IMR-90 (cell line): ENCODE measurements around the gene MAP2. TPM values are rescaled to one million over a fixed set of nuclear protein-coding genes. Genes with fewer than 3 reads are reported as not detected.
A peak's percentile ranks its signal among the peaks of the same experiment; 100 is the strongest.

Experiments
- ATAC-seq: fragments of 200-7000 bp; cut with Tn5 transposase; 2 replicates; pipeline ENCODE4 v1.9.1; 2020; ENCODE audit warnings: low read depth, mild to moderate bottlenecking, moderate library complexity
- BruUV-seq: library from RNA; stranded (reverse); fragments of 400-500 nt; replicated peaks from 2 replicates; lab custom pipeline; 2021; lab: Mats Ljungman, UMichigan
- CTCF ChIA-PET: fragments of 300-600 bp; formaldehyde crosslinking; extraction: SDS; loops from one replicate; lab custom pipeline; 2021; ENCODE audit warnings: antibody characterized with exemption; lab: Yijun Ruan, JAX
- POLR2A ChIA-PET: fragments of 300-600 bp; sonication (Branson Sonifier 250); formaldehyde crosslinking; loops from one replicate; lab custom pipeline; 2022; ENCODE audit warnings: antibody characterized with exemption; ENCODE audit not compliant: unreplicated experiment; lab: Charles Lee
- DNase-seq: peaks from one replicate; pipeline ENCODE4 v3.0.0; 2013
- H2AFZ ChIP-seq: replicated peaks from 2 replicates; pipeline ENCODE3; 2013; ENCODE audit warnings: low read length, mild to moderate bottlenecking; ENCODE audit not compliant: poor library complexity
- H2AK5ac ChIP-seq: 2 replicates; pipeline ENCODE4 v1.6.1; 2013; ENCODE audit warnings: low read depth, low read length, inconsistent platforms
- H2AK9ac ChIP-seq: replicated peaks from 2 replicates; pipeline ENCODE3; 2013; ENCODE audit warnings: mild to moderate bottlenecking, low read depth, low read length, moderate library complexity; ENCODE audit not compliant: poor library complexity
- H2BK120ac ChIP-seq: 2 replicates; pipeline ENCODE4 v1.6.1; 2013; ENCODE audit warnings: low read depth, low read length, inconsistent platforms
- H2BK15ac ChIP-seq: 3 replicates; pipeline ENCODE4 v1.6.1; 2013; ENCODE audit warnings: low read depth, low read length, inconsistent platforms
- H2BK20ac ChIP-seq: 2 replicates; pipeline ENCODE4 v1.6.1; 2013; ENCODE audit warnings: low read depth, mild to moderate bottlenecking, inconsistent platforms, low read length, moderate library complexity
- H2BK5ac ChIP-seq: 2 replicates; pipeline ENCODE4 v1.6.1; 2013; ENCODE audit warnings: mild to moderate bottlenecking, low read depth, low read length, inconsistent platforms; ENCODE audit not compliant: poor library complexity, severe bottlenecking
- H3K14ac ChIP-seq: replicated peaks from 2 replicates; pipeline ENCODE4 v1.6.1; 2013; ENCODE audit warnings: low read depth, low read length, inconsistent platforms
- H3K18ac ChIP-seq: 2 replicates; pipeline ENCODE4 v1.6.1; 2013; ENCODE audit warnings: low read depth, low read length, control low read depth
- H3K23ac ChIP-seq: 2 replicates; pipeline ENCODE4 v1.6.1; 2013; ENCODE audit warnings: low read depth, low read length, inconsistent platforms
- H3K27ac ChIP-seq: 2 replicates; pipeline ENCODE4 v1.5.1; 2013; ENCODE audit warnings: mild to moderate bottlenecking, control low read depth, low read length; ENCODE audit not compliant: insufficient read depth
- H3K27me3 ChIP-seq: 2 replicates; pipeline ENCODE4 v1.6.1; 2013; ENCODE audit warnings: low read length; ENCODE audit not compliant: control insufficient read depth, insufficient read depth
- H3K36me3 ChIP-seq: 2 replicates; pipeline ENCODE4 v1.6.1; 2013; ENCODE audit warnings: low read length, mixed read lengths; ENCODE audit not compliant: control insufficient read depth, insufficient read depth
- H3K4ac ChIP-seq: 2 replicates; pipeline ENCODE4 v1.6.1; 2013; ENCODE audit warnings: low read depth, low read length, inconsistent platforms
- H3K4me1 ChIP-seq: 2 replicates; pipeline ENCODE4 v1.6.1; 2013; ENCODE audit warnings: low read length, mixed read lengths; ENCODE audit not compliant: control insufficient read depth, insufficient read depth
- H3K4me2 ChIP-seq: 2 replicates; pipeline ENCODE4 v1.6.1; 2013; ENCODE audit warnings: low read depth, mild to moderate bottlenecking, control low read depth, low read length, moderate library complexity
- H3K4me3 ChIP-seq: 2 replicates; pipeline ENCODE4 v1.5.1; 2013; ENCODE audit warnings: low read depth, mild to moderate bottlenecking, control low read depth, low read length, moderate library complexity; ENCODE audit not compliant: insufficient read depth
- H3K56ac ChIP-seq: 2 replicates; pipeline ENCODE4 v1.6.1; 2013; ENCODE audit warnings: low read length, inconsistent platforms; ENCODE audit not compliant: insufficient read depth; ENCODE audit errors: extremely low read depth
- H3K79me1 ChIP-seq, 2 experiments: 2 replicates each; pipeline ENCODE4 v1.6.1; 2013; ENCODE audit warnings: low read length in 2 of 2, inconsistent platforms in 1 of 2, low read depth in 1 of 2
- H3K9ac ChIP-seq: 2 replicates; pipeline ENCODE4 v1.6.1; 2013; ENCODE audit warnings: low read depth, low read length, control low read depth
- H3K9me1 ChIP-seq: 2 replicates; pipeline ENCODE4 v1.6.1; 2013; ENCODE audit warnings: low read length, inconsistent platforms; ENCODE audit not compliant: insufficient read depth
- H3K9me3 ChIP-seq: 2 replicates; pipeline ENCODE4 v1.6.1; 2013; ENCODE audit warnings: low read length; ENCODE audit not compliant: control insufficient read depth, insufficient read depth
- H4K20me1 ChIP-seq: 2 replicates; pipeline ENCODE4 v1.6.1; 2013; ENCODE audit warnings: low read length, inconsistent platforms; ENCODE audit not compliant: insufficient read depth
- H4K5ac ChIP-seq: 2 replicates; pipeline ENCODE4 v1.6.1; 2013; ENCODE audit warnings: mild to moderate bottlenecking, low read depth, low read length, control low read depth
- H4K8ac ChIP-seq, 2 experiments: 2 replicates each; pipeline ENCODE4 v1.6.1; 2013; ENCODE audit warnings: low read depth in 2 of 2, low read length in 2 of 2, control low read depth in 1 of 2, inconsistent platforms in 1 of 2
- H4K91ac ChIP-seq: 2 replicates; pipeline ENCODE4 v1.6.1; 2013; ENCODE audit warnings: low read depth, low read length, inconsistent platforms; ENCODE audit not compliant: insufficient read depth
- CTCF ChIP-seq: conservative IDR thresholded peaks from 2 replicates; pipeline ENCODE4 v1.5.1; 2012; ENCODE audit warnings: mild to moderate bottlenecking, low read depth, low read length, improper control_type of control experiment
- MAFK ChIP-seq: IDR thresholded peaks from 2 replicates; pipeline ENCODE4 v1.6.1; 2012; ENCODE audit warnings: low read depth, low read length, improper control_type of control experiment
- POLR2A ChIP-seq: IDR thresholded peaks from 2 replicates; pipeline ENCODE4 v1.6.1; 2012; ENCODE audit warnings: mild to moderate bottlenecking, low read depth, low read length
- RAD21 ChIP-seq: IDR thresholded peaks from 2 replicates; pipeline ENCODE4 v1.6.1; 2012; ENCODE audit warnings: low read length, improper control_type of control experiment
- RCOR1 ChIP-seq: IDR thresholded peaks from 2 replicates; pipeline ENCODE4 v1.6.1; 2012; ENCODE audit warnings: mild to moderate bottlenecking, low read length, improper control_type of control experiment; ENCODE audit not compliant: insufficient replicate concordance
- SMC3 ChIP-seq: fragments of 150-350 bp; IDR thresholded peaks from 2 replicates; pipeline ENCODE4 v1.6.1; 2016; ENCODE audit warnings: low read depth, mild to moderate bottlenecking, antibody characterized with exemption, low read length, moderate library complexity
- WGBS, 2 experiments: methylation state at CpG; one replicate each; pipeline versions ENCODE4 v1.1.5 to v1.1.7; 2013; ENCODE audit warnings: missing lambda C conversion rate in 2 of 2; ENCODE audit not compliant: insufficient read length in 1 of 2; ENCODE audit errors: extremely low coverage in 2 of 2; 5-methylcytosine and 5-hydroxymethylcytosine counted together
- dilution Hi-C: fragments of 300-500 bp; cut with HindIII; formaldehyde crosslinking; loops from one replicate; pipeline ENCODE4 v1.14.3; 2018; ENCODE audit warnings: low sequenced_read_pairs; ENCODE audit not compliant: unreplicated experiment
- in situ Hi-C: fragments of 300-500 bp; cut with MboI; formaldehyde crosslinking; loops from 3 replicates; pipeline ENCODE4 v1.14.3; 2019; ENCODE audit warnings: low sequenced_read_pairs, inconsistent platforms, mixed read lengths
- intact Hi-C: fragments of 100-400 bp; cut with micrococcal nuclease; formaldehyde crosslinking; loops from 2 replicates; pipeline ENCODE4 v1.10.0; 2022
- polyA plus RNA-seq, 3 experiments: library from polyadenylated mRNA; depleted of rRNA; stranded (reverse); fragments of >200 nt; gene quantifications; 2 replicates each; pipeline ENCODE4 v1.2.3, GENCODE V29; 2012; ENCODE audit warnings: low replicate concordance in 1 of 3
- total RNA-seq: library from RNA; depleted of rRNA; stranded (reverse); fragments of >200 nt; gene quantifications from 2 replicates; pipeline ENCODE4 v1.2.3, GENCODE V29; 2012

Gene MAP2
- total and polyA plus RNA-seq, 2 of the 4 experiments (the other 2 are of a cell fraction), result 0.29 to 0.36 TPM

GRCh38 chr2:209425471-209426071, 1.7 kb downstream of the MAP2 start:
- H2BK20ac ChIP-seq, result no peak overlapping the region
- no peaks in the 10 kb centered on the region for H3K9me3 ChIP-seq
- no peaks in the 10 kb centered on the region for H4K20me1 ChIP-seq
- no peak overlapping the region for H3K4ac ChIP-seq
- H2BK5ac ChIP-seq, result no peak overlapping the region
- H2AFZ ChIP-seq, result no peak overlapping the region
- H4K5ac ChIP-seq, result no peak overlapping the region
- CTCF ChIA-PET, result interaction anchor here (0.7 to 2.6 kb wide), 4 partner anchors 8 to 91 kb away, joined by 3 to 10 read pairs (median 6); no protein-coding TSS in a partner anchor
- H3K4me1 ChIP-seq, result peaks cover 3% of the 10 kb centered on the region; the same call in 1 of the 2 replicates
- no peaks in the 10 kb centered on the region for H3K36me3 ChIP-seq
- H3K4me3 ChIP-seq, result no peak overlapping the region
- H4K8ac ChIP-seq, result no peak overlapping the region
- no peak overlapping the region for H3K4me2 ChIP-seq
- no peak overlapping the region for H3K9ac ChIP-seq
- POLR2A ChIA-PET, result no interaction called here
- no peaks in the 10 kb centered on the region for H3K9me1 ChIP-seq
- no peak overlapping the region for H3K18ac ChIP-seq
- DNase-seq, result peak; percentile 41
- no peak overlapping the region for H3K27ac ChIP-seq
- H3K56ac ChIP-seq, result no peak overlapping the region
- H4K91ac ChIP-seq, result no peak overlapping the region
- dilution Hi-C loops, result no loop called here
- no TSS peak for BruUV-seq
- no peaks in the 10 kb centered on the region for H3K27me3 ChIP-seq
- no peak for ATAC-seq
- intact Hi-C loops, result loop anchor here (1.0 to 2.0 kb wide), 5 partner anchors 91 to 773 kb away; no protein-coding TSS in a partner anchor
- H3K79me1 ChIP-seq, result no peaks in the 10 kb centered on the region
- in situ Hi-C loops, result loop anchor here (5.0 kb wide), 1 partner anchor 127 kb away; no protein-coding TSS in a partner anchor
- no CpG with 5 or more reads among the region's 2 CpGs for WGBS, 2 experiments
- no peak overlapping the region for H2AK5ac ChIP-seq
- no peak for TF ChIP-seq RCOR1
- no peak for TF ChIP-seq MAFK
- TF ChIP-seq SMC3, result peak; percentile 64
- TF ChIP-seq RAD21, result peak; percentile 66
- peak; percentile 65 for TF ChIP-seq CTCF
- TF ChIP-seq POLR2A, result no peak
- no peak overlapping the region for H2BK15ac ChIP-seq
- no peak overlapping the region for H2AK9ac ChIP-seq
- H3K23ac ChIP-seq, result no peak overlapping the region
- no peak overlapping the region for H3K14ac ChIP-seq
- H2BK120ac ChIP-seq, result no peak overlapping the region
